Femur (tissue), 1 donor: ENCODE data around the gene GGT5.
"Not testable (repeated sequence)": the region's sequence is repeated elsewhere in the genome, so short reads cannot be mapped to it uniquely, and the experiment has no call there.

Source experiments
- DNase-seq: peaks from one replicate; pipeline ENCODE4 v3.0.0-alpha.2; 2017

The GGT5 gene

GRCh38 chr22:24259459-24259858 lies 14.6 kb upstream of the GGT5 start:
- DNase-seq, result peak; percentile 81

- not testable (repeated sequence) for DNase-seq
Measured at GRCh38 chr22:24256736-24257135, 11.9 kb upstream of the GGT5 start.

GRCh38 chr22:24256136-24256535 lies 11.3 kb upstream of the GGT5 start:
- not testable (repeated sequence) for DNase-seq

- not testable (repeated sequence) for DNase-seq
Measured at GRCh38 chr22:24253126-24253525, 8.2 kb upstream of the GGT5 start.

- DNase-seq, result not testable (repeated sequence)
Measured at GRCh38 chr22:24251286-24251685, 6.4 kb upstream of the GGT5 start.

GRCh38 chr22:24249413-24249812 lies 4.5 kb upstream of the GGT5 start:
- not testable (repeated sequence) for DNase-seq

GRCh38 chr22:24248611-24249010 lies 3.7 kb upstream of the GGT5 start:
- not testable (repeated sequence) for DNase-seq

- peak; percentile 93 for DNase-seq
Measured at GRCh38 chr22:24247564-24248344, 2.9 kb upstream of the GGT5 start.

GRCh38 chr22:24247011-24247507 lies 2.2 kb upstream of the GGT5 start:
- peak; percentile 24 for DNase-seq

- peak; percentile 81 for DNase-seq
Measured at GRCh38 chr22:24245584-24246561, 991 bp upstream of the GGT5 start.

GRCh38 chr22:24244144-24244787 lies 616 bp downstream of the GGT5 start:
- DNase-seq, result peak; percentile 47

GRCh38 chr22:24243417-24243816 lies 1.5 kb downstream of the GGT5 start:
- DNase-seq, result peak; percentile 55

- not testable (repeated sequence) for DNase-seq
Measured at GRCh38 chr22:24240985-24241692, 3.7 kb downstream of the GGT5 start.

- no peak for DNase-seq
Measured at GRCh38 chr22:24240381-24240780, 4.5 kb downstream of the GGT5 start.

GRCh38 chr22:24238101-24238694 lies 6.7 kb downstream of the GGT5 start:
- DNase-seq, result not testable (repeated sequence)

GRCh38 chr22:24236656-24237055 lies 8.2 kb downstream of the GGT5 start:
- no peak for DNase-seq

GRCh38 chr22:24235315-24235714 lies 9.6 kb downstream of the GGT5 start:
- no peak for DNase-seq

- DNase-seq, result no peak
Measured at GRCh38 chr22:24233816-24234215, 11.1 kb downstream of the GGT5 start.

GRCh38 chr22:24233235-24233634 lies 11.6 kb downstream of the GGT5 start:
- DNase-seq, result no peak

- DNase-seq, result no peak
Measured at GRCh38 chr22:24232725-24233124, 12.2 kb downstream of the GGT5 start.

- no peak for DNase-seq
Measured at GRCh38 chr22:24232124-24232523, 12.8 kb downstream of the GGT5 start.

GRCh38 chr22:24231706-24232105 lies 13.2 kb downstream of the GGT5 start:
- no peak for DNase-seq
